GM18868 (cell line): ENCODE measurements around the gene EGR2.

Source experiments
- ATAC-seq: cut with Tn5 transposase; IDR thresholded peaks from one replicate; pipeline ENCODE4 v1.9.1; 2021; ENCODE audit warnings: mild to moderate bottlenecking, moderate library complexity; ENCODE audit not compliant: unreplicated experiment

EGR2 gene

GRCh38 chr10:62816331-62817120, at the start of gene EGR2:
Gene EGR2, minus strand, starts transcription at chr10:62816366. Its CDS starts 337 bp downstream, at chr10:62816029.
- peak; percentile 72 for ATAC-seq

- no peak for ATAC-seq
Measured at GRCh38 chr10:62862447-62862846, 46.3 kb upstream of the EGR2 start.

GRCh38 chr10:62861507-62861906, 45.3 kb upstream of the EGR2 start:
- ATAC-seq = no peak

- no peak for ATAC-seq
Measured at GRCh38 chr10:62860946-62861345, 44.8 kb upstream of the EGR2 start.

- no peak for ATAC-seq
Measured at GRCh38 chr10:62858364-62858763, 42.2 kb upstream of the EGR2 start.

GRCh38 chr10:62856021-62856420, 39.9 kb upstream of the EGR2 start:
- ATAC-seq = no peak

- peak; percentile 13 for ATAC-seq
Measured at GRCh38 chr10:62853710-62854109, 37.5 kb upstream of the EGR2 start.

- ATAC-seq = peak; percentile 56
Measured at GRCh38 chr10:62852961-62853702, 37.0 kb upstream of the EGR2 start.

GRCh38 chr10:62851442-62851841, 35.3 kb upstream of the EGR2 start:
- ATAC-seq = no peak

- peak; percentile 23 for ATAC-seq
Measured at GRCh38 chr10:62850646-62851045, 34.5 kb upstream of the EGR2 start.

- ATAC-seq = no peak
Measured at GRCh38 chr10:62847433-62847832, 31.3 kb upstream of the EGR2 start.

- no peak for ATAC-seq
Measured at GRCh38 chr10:62844280-62845011, 28.3 kb upstream of the EGR2 start.

- ATAC-seq = no peak
Measured at GRCh38 chr10:62843600-62843999, 27.4 kb upstream of the EGR2 start.

GRCh38 chr10:62842983-62843382, 26.8 kb upstream of the EGR2 start:
- no peak for ATAC-seq

- peak; percentile 68 for ATAC-seq
Measured at GRCh38 chr10:62839590-62839989, 23.4 kb upstream of the EGR2 start.

- peak; percentile 72 for ATAC-seq
Measured at GRCh38 chr10:62831346-62831745, 15.2 kb upstream of the EGR2 start.

GRCh38 chr10:62830679-62831078, 14.5 kb upstream of the EGR2 start:
- no peak for ATAC-seq

GRCh38 chr10:62829622-62830021, 13.5 kb upstream of the EGR2 start:
- ATAC-seq = no peak

- ATAC-seq = no peak
Measured at GRCh38 chr10:62826273-62826672, 10.1 kb upstream of the EGR2 start.

GRCh38 chr10:62820586-62820985, 4.4 kb upstream of the EGR2 start:
- ATAC-seq = no peak

- ATAC-seq = no peak
Measured at GRCh38 chr10:62819141-62819920, 3.2 kb upstream of the EGR2 start.
